ENCODE data around the gene ACSM4.

ACSM4 gene

DNA sequence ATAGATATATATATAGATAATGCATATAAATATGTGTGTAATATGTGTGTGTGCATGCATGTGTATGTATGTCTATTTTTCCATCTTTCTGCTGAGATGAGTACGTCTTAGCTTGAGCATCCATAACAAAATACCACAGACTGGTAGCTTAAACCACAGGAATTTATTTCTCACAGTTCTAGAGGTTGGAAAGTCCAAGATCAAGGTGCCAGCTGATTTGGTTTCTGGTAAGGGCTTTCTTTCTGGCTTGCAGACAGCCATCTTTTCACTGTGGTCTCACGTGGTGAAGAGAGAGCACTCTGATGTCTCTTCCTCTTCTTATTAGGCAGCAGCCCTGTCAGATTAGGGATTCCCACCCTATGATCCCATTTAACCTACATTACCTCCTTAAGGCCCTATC is 47.3 kb downstream of the ACSM4 start:
- no peak overlapping the region for H3K4me3 ChIP-seq (replicated peaks; ENCODE audit: low read depth, low read length)
- TF ChIP-seq, protein P1, sequence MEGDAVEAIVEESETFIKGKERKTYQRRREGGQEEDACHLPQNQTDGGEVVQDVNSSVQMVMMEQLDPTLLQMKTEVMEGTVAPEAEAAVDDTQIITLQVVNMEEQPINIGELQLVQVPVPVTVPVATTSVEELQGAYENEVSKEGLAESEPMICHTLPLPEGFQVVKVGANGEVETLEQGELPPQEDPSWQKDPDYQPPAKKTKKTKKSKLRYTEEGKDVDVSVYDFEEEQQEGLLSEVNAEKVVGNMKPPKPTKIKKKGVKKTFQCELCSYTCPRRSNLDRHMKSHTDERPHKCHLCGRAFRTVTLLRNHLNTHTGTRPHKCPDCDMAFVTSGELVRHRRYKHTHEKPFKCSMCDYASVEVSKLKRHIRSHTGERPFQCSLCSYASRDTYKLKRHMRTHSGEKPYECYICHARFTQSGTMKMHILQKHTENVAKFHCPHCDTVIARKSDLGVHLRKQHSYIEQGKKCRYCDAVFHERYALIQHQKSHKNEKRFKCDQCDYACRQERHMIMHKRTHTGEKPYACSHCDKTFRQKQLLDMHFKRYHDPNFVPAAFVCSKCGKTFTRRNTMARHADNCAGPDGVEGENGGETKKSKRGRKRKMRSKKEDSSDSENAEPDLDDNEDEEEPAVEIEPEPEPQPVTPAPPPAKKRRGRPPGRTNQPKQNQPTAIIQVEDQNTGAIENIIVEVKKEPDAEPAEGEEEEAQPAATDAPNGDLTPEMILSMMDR (IDR thresholded peaks at IDR 0.05; ENCODE audit: low read length, missing control alignments): no peak
- DNase-seq (ENCODE audit: low read depth): no peak

DNA sequence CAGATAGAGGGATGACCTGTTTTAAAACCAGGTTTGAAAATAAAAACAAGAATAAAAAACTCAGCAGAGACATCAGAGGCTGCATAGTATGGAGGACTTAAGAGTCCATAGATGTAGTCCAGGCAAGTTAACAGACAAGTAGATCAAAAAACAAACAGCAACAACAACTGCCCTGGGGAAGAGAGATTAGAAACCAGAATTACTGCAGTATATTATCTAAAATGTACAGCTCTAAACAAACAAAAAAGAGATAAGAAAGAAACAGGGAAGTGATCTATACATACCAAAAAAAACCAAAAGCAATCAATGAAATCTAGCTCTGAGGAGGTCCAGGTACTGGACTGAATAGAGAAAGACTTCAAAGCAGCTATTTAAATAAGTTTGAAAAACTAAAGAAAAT is 48.8 kb downstream of the ACSM4 start:
- TF ChIP-seq, protein P1 (IDR thresholded peaks at IDR 0.05; ENCODE audit: low read length, missing control alignments): no peak
- no peak for DNase-seq (ENCODE audit: low read depth)
- no peak overlapping the region for H3K4me3 ChIP-seq (replicated peaks; ENCODE audit: low read depth, low read length)

DNA sequence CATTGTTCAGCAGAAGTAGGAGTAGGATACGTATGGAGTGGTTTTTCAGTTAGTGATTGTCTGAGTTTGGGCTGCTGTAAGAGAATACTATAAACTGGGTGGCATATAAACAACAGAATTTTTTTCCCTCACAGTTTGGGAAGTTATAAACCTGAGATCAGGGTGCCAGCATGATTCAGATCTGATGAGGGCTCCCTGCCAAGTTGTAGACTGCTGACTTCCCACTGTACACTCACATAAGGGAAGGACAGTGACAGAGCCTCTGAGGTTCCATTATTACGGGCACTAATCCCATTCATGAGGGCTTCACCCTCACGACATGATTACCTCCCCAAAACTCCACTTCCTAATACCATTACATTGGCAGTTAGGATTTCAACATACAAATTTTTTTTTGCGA is 50.7 kb downstream of the ACSM4 start:
- no peak for DNase-seq (ENCODE audit: low read depth)

DNA sequence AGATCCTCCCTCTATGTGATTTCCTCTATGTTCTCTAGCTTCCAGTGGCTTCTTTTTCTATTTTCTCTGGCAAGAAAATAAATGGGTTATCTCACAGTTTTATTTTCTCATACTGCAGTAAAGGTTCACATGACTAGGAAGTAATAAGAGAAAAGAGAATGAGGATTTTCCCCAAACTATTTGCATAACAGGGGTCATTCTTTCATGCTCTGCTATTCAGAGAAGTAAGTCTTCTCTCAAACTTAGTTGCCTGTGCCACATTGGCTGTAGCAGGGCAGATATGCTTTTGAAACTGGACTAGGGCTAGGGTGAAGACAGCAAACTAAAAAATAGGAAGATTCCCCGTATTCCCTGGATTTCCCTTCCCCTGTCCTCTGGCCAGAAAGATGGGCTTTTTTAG is 57.4 kb downstream of the ACSM4 start:
- TF ChIP-seq, protein P1 (IDR thresholded peaks at IDR 0.05; ENCODE audit: low read length, missing control alignments): no peak
- DNase-seq (ENCODE audit: low read depth): no peak
- H3K4me3 ChIP-seq (replicated peaks; ENCODE audit: low read depth, low read length): no peak overlapping the region

More for the DNA sequence above, 50.7 kb downstream of the ACSM4 start:
- H3K4me3 ChIP-seq (replicated peaks; ENCODE audit: low read depth, low read length): no peak overlapping the region
- TF ChIP-seq, protein P1 (IDR thresholded peaks at IDR 0.05; ENCODE audit: low read length, missing control alignments): no peak

DNA sequence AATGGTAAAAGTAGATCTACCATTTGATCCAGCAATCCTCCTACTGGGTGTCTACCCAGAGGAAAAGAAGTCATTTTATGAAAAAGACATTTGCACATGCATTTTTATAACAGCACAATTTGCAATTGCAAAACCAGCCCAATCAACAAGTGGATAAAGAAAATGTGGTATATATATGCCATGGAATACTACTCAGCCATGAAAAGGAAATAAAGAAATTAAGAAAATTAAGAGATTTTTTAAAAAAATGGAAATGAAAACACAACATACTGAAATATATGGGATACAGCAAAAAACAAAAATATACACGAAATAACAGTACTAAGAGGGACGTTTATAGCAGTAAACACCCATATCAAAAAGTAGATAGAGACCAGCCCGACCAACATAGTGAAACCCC is 58.9 kb downstream of the ACSM4 start:
- TF ChIP-seq, protein P1 (IDR thresholded peaks at IDR 0.05; ENCODE audit: low read length, missing control alignments): no peak
- H3K4me3 ChIP-seq (replicated peaks; ENCODE audit: low read depth, low read length): no peak overlapping the region
- no peak for DNase-seq (ENCODE audit: low read depth)

DNA sequence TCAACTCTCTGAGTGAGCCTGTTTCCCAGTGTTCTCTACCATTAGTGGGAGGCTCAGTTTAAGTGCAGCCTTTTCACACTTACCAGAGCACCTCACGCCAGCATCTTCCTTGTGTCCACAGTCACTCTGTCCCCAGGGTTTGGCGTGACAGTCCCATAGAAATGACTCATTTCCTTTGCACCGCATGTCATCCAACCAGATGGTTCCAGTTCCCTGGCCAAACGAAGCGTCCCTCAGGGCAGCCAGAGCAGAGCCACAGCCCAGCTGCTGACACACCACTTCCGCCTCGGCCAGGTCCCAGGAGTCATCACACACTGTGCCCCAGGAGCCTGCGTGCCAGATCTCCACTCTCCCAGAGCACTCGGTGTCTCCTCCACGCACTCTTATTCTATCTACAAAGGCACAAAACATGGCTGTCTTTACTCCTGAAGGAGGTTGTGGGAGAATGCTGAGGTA is 65.4 kb downstream of the ACSM4 start:
- DNase-seq (ENCODE audit: low read depth): peak; percentile 5
- TF ChIP-seq, protein P1 (IDR thresholded peaks at IDR 0.05; ENCODE audit: low read length, missing control alignments): no peak
- no peak overlapping the region for H3K4me3 ChIP-seq (replicated peaks; ENCODE audit: low read depth, low read length)

DNA sequence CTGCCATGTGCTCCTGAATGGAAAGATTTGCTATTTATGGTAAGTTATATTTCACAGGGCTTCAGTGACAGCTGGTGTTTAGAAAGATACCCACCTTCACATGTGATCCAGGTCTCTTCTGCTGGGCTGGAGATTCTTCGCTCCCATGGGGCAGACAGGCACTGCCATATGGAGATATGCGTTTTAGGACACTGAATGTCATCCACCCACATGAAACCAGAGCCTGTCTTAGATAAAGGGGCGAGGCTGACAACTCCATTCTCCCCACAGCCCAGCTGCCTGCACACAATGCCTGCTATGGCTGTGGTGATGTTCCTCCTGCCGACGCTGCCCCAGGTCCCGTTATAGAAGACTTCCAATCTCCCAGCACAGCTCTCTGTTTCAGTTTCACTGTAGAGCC is 69.4 kb downstream of the ACSM4 start:
- TF ChIP-seq, protein P1 (IDR thresholded peaks at IDR 0.05; ENCODE audit: low read length, missing control alignments): no peak
- no peak for DNase-seq (ENCODE audit: low read depth)
- no peak overlapping the region for H3K4me3 ChIP-seq (replicated peaks; ENCODE audit: low read depth, low read length)

All from fibroblast of pulmonary artery (primary cell).